ENCODE data around the gene PLXNA2.

PLXNA2 gene

DNA sequence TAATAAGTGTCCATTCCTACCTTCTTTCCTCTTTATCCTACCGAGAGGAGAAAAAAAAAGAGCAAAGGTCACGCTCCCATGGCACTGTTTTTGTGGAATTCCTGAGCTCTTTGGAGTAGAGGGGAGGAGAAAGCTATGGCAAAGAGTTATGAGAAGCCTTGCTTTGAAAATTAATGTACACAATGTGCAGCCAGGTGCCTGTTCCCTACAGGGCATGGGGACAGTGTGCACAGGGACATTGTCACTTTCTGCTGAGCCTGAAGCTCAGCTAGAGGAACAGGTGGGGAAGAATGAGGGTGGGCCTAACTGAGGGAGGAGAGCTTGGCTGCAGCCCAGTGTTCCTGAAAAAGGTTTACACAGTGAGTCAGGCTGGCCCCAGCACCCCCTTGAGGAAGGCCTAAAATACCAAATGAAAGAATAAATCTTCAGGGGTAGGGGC, 66.1 kb downstream of the PLXNA2 start:
- no peak for DNase-seq

DNA sequence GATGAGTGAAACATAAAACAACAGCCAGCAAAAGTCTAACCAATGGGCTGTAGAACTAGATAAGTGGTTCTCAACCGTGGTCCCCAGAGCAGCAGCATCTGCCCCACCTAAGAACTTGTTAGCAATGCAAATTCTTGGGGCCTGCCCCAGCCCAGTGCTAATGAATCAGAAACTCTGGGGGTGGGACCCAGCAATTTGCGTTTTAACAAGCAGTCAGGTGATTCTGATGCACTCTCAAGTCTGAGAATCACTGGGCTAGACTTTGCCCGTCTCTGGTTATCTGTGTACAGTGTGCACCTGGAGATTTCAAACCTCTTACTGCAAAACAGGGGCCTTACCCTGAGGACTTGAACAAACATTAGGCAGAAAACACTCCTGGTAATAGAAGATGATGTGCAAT, 66.5 kb downstream of the PLXNA2 start:
- DNase-seq: no peak

DNA sequence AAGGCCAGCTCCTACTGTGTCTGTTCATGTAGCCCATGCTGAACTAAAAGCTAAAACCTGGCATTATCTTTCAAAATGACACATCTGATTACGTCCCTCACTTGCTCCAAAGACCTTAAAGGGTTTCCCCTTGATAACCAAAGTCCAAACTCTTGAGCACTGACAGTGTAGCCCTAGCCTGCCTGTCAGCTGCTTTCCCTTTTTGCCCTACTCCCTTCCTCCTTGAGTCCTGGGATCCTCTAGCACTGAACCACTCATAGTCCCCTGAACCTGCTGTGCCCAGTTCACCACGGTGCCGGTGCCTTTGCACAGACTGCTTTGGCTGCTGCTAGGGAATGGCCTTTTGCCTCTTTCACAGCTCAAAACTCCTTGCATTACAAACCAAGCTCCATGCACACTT, 67.5 kb downstream of the PLXNA2 start:
- DNase-seq: no peak

DNA sequence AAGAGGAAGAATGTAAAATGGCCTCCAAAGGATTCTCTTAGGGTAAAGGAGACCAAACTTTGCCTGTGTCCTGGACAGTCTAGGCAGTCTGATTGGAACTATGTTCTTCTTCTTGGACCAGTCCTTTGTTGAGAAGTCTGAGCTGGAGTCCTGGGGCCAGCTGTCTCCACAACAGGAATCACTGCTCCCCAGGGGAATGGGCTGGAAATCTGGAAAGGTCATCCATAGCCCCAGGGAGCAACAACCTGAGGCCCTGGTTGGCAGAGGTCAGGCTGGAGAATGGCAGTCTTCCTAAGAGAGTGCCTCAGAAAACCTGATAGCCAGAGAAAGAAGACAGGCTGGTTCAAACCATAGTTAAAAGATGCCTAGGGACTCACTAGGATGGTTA, 68.7 kb downstream of the PLXNA2 start:
- DNase-seq: no peak

DNA sequence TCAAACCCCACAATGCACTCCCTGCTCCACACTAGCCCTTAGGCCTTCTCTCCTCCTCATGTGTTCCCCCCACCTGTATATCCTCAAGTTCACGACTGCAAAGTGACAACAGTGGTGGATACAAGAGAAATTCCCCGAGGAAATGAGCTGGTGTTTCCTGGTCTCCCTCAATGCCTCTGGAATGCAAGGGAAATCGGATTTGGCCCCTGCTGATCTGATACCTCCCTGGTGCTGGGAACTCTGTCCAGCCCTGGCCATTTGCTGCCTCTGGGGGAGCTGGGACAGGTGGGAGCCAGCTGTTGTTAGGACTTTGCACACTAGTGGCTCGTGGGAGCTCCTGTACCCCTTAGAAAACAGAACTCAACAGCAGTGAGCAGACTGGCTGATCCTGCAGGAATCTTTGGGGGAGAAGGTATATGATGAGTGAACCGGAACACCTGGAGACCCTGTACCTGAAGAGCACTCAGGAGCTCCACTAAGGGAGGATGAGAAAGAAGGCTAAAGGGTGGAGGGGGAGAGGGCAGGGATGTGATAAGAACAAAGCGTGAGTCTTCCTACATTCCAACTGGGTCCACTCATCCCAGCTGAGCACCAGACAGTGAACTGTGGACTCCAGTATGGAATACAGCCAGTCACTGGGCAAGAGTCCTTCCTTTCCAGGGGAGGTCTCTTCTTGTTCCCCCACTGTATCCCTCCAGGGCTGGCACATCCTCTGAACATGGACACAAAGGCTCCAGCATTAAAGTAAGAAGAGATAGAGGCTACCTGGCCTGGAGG, 69.3 kb downstream of the PLXNA2 start:
- no peak for DNase-seq

DNA sequence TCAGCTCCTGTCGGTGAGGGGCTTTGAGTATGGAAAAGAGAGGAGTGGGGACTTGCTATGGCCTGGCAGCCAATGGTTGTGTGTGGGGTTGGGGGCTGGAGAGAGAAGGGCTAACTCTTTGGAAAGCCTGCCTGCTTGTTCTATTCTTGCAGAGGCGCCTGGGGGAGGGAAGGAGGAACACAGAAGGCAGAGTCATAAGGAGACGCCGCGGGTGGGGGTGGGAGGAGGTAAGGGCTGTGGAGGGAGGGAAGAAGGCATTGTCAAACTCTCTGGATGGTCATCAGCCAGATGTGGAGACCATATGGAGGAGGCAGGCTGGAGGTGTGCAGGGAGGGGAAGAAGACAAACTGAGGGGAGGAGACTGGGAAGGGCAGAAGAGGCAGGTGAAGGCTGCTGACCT, 70.0 kb downstream of the PLXNA2 start:
- DNase-seq: no peak

DNA sequence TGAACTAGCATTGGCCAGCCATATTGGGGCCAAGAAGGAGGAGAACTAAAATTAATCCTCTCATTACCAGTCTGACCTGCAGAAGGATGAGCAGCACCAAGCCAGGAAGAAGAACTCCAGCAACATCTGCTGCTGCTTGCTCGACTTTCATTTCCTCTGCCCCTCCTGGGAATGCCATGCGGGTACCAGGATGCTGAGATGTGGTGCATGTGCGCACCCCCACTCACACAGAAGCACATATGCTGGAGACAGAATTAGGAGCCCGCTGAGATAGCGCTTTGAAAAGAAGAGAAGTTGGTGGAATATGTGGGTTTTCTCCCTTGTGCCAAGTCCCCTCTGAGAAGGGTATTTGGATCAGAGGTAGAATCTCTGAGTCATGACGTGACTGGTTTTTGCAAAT, 70.4 kb downstream of the PLXNA2 start:
- DNase-seq: no peak

DNA sequence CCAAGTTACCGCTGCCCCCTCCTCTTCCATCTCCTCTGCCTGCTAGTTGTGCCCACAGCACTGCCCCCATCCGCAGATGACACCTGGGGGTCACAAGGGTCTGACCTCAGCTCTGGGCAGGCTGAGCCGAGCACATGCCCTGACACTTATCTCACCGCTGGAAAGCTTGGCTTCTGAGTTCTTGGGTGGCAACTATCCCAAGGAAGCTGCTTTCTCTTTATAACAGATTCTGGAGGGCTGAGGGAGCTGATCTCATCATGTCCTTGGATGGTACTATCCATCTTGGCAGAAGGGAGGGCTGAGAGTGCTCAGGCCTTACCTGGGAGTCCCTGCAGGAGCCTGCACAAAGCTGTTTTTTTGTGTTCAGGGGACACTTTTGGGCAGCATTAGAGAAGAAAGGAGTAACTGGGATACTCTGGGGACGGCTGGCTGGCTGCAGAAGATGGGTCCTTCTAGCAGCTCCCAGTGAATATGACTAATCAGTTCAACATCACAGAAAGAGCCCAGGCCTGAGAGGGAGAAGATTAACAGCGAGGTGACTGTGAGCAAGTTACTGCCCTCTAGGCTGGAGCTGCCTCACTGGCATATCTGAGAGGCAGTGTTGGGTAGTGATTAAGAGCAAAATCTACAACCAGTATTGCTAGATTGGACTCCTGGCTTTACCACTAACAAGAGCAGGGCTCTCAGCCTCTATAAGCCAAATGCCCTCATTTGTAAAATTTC, 71.6 kb downstream of the PLXNA2 start:
- no peak for DNase-seq

DNA sequence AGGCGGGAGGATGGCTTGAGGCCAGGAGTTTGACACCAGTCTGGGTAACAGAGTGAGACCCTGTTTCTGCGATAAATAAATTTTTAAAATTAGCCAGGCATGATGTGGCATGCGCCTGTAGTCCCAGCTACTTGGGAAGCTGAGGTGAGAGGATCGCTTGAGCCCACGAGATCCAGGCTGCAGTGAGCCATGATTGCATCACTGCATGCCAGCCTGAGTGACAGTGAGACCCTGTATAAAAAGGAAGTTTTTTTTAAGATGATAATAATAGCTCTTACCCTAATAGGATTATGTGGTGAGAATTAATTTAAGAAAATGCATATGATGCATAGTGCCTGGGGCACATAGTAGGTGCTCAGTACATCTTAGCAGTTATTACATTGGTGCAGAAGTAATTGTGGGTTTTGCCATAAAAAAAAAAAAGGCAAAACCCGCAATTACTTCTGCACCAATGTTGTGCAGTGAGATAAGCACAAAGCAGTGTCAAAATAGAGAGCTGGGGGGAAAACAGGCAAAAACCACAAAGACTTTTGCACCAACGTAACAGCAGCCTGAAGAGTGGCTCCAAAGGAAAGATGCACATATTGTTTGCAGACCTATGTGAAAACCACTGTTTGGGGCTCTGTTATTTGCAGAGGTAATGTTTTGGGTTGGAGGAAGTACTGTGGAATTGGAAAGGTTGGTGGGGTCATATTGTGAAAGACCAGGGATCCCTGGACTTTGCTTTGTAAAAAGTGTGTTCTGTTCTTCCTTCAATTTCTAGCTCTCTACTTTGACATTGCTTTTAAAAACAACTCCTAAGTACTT, 72.4 kb downstream of the PLXNA2 start:
- no peak for DNase-seq

DNA sequence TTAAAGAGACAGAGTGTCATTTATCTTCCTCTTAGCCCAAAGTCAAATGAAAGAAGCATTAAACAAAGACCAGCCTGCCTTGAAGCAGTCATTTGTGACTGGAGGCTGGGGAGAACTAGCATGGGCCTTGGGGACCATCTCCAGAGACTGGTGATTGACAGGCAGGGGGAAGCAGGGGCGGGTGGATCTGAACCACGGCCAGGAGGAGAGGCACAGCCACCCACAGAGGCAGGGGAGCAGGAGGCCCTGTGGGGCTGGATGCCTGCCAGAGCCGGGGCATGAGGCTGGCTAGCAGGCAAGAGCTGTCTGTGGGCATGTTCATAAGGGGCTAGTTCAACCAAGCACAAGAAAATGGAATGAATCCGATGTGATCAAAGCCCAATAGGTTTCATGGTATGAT, 73.9 kb downstream of the PLXNA2 start:
- DNase-seq: no peak

DNA sequence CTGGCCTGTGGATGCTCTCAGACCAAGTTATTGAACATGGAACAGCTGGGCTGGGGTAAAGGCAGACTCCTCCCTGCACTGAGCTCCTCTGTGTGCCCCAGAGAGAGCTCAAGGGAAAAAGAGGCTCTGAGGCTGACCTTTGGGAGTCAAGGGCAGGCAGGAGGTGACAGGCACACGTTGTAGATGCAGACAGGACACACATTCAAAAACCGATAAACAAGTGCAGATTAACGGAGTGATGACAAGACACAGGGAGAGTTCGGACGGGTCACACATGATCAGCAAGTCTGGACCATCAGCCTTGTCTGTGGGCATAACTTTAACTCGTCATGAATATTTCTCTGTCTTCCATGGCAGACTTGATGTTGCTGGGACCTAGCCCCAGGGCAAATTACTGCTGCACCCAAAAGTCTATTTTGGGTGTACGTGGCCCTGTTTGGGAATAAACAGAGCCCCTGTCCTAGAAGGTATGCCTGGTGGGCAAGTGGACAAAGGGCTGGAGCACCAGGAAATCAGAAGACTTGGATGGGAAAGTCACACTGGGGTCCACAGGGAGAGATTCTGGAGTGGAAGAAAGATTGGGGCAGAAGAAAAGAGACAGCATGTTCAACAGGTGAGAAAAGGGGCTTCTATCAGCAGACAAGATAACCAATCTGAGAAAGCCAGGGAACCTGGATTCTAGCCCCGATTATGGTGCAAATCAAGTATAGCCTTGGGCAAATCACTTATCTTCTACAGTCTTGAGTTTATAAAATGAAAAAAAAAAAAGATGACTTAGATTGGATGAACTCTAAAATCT, 74.9 kb downstream of the PLXNA2 start:
- DNase-seq: no peak

DNA sequence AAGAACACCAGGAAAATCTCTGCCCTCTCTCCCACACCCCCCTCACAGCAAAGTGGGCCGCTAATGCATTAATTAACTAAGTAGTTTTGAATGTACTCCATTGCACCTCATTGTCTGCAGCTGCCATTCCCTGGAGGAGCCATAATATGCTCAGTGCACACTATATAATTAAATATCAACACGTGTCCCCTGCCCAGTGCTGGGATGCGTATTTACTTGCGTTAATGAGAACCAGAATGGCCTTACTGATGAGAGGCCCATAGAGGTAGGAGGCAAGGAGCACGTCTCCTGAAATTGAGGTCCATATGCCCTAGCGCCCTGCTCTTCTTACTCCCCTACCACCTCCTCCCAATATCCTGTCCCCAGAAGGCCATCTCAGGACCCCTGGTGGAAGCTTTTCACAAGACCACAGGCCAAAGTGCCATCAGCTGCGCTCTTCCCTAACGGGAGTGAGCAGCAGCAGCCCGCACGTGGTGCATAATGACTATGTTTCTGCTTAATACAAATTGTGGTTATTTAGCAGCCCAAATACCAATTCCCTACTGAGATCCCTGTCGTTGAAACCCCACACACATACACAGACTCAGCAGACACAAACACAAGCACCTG, 76.8 kb downstream of the PLXNA2 start:
- no peak for DNase-seq

DNA sequence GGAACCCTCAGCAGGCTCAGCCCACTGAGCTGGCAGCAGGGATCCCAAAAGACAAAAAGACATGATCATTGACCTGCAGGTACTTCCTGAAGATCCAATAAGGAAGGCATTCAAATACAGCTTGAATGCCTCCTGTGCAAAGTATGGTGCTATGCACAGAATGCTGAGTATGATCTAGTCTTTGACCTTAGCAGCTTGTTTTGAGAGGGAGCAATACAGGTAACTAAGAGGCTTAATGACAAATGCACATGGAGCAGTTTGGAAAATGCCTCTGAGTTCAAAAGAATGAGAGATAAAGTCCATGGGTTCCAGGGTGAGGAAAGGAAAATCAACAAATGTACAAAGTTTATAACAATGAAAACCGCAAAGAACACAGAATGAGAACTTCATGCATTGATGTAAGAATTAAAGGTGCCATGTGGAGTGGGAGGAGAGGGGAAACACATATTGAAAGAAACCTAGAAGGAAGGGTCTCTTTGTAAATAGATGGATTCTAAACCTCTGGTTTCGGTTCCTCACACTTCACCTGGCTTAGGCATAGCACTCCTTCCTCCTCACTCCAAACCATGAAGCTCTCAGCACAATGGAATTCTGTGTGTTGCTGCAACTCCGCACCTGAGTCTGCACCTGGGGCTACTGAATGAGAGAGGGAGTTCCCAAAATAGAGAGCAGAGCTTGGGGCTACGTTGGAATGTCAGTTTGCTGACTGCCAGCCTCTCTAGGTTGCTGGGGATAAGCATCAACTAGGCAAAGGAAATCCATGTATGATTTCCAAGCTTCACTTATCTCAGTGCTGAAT, 77.6 kb downstream of the PLXNA2 start:
- no peak for DNase-seq

DNA sequence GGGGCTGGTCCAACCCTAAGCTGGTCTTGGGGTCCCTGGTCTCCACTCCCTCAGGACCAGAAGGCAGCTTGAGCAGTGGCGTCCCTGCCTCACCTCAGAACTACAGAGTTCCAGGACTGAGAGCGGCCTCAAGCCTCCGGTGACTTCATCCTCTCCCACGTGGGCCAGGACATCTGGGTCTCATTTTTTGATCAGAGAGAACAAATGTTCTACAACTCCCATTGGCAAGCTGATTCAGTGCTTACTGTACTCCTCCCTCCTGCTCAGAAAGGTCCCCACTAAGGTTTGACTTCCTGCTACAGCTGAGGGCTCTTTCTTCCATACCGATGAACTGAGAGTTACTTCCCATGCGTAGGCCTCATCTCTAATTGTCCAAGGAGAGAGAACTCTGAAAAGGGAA, 78.5 kb downstream of the PLXNA2 start:
- DNase-seq: no peak

DNA sequence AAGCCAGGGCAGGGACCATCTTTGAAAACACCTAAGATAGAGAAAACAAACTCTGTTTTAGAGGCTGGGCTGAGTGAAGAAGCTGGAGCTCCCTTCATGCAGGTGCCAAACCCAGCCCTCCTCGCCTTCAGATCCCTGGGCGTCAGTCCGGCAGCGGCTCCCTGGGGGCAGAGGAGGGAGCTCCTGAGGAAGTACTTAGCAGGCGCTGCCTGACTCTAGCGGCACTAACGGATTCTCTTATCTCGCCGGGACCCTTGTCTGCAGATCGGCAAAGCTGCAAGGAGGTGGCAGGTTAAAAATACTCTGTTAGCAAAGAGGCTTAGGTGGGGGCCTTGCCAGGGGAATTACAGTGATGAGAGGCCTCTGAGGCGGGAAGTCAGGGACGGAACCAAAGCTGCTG, 79.6 kb downstream of the PLXNA2 start:
- no peak for DNase-seq

DNA sequence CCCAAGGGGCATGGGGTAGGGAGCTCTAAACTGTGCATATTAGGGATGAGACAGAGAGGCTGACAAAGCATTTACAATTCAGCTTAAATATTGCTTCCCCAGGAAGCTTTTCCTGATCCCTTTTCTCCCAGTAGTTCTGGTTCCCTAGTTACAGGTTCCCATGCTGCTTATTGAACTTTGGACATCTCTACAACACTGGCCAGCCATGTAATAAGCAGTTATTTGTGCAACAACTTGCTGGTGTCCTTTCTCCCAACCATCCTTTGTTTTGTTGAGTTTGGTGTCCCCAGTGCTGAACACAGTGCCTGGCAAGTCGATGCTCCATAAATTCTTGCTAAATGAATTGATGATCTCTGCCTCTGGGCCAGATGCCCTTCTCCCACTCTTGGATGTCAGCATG, 80.6 kb downstream of the PLXNA2 start:
- DNase-seq: no peak

DNA sequence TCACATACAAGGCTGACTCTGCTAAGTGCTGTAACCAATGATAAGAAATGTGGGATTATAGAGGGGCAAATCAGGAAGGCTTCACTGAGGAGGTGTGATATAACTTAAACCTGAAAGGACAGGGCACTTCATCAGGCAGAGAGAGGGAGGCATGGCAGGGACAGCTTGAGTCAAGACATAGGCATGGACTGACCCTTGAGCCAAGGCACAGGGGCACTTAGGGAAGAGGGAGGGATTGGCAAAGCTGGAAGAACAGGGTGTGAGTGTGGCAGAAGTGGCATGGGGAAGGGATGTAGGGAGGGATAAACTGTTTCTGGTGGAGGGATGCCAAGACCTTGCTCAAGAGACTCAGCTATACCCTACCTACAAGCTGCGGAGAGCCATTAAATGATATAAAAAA, 81.3 kb downstream of the PLXNA2 start:
- no peak for DNase-seq

DNA sequence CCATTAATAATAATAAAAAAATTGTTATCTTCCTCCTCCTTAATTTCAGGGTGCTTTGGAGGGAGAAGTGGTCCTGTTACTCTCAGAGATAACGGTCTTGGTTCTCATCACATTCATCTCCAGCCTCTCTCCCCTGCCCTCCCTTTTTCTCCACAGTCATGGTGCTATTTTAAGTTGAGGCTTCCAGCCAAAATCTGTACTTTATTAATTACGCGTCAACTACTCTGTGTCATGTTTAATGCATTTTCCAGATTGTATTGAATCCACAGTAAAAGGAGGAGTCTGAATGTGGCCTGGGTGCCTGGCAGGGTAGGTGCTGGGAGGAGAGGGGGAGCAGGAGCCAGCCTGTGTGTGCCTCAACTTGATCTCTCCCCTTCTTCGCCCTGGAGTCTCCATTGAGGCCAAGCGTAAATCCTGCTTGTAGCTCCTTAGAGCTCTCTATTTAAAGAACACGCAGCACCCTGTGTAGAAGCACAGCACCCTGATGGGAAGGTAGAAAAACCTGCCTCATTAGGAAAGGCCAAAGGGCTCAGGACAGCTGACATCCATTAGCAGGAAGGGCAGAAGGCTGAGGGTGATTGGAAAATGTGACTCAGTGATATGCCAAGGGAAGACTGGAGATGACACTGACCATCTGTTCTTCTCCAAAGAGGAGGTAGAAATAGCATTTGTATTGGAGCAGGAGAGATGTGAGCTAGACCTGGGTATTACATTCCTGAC, 82.4 kb downstream of the PLXNA2 start:
- no peak for DNase-seq

DNA sequence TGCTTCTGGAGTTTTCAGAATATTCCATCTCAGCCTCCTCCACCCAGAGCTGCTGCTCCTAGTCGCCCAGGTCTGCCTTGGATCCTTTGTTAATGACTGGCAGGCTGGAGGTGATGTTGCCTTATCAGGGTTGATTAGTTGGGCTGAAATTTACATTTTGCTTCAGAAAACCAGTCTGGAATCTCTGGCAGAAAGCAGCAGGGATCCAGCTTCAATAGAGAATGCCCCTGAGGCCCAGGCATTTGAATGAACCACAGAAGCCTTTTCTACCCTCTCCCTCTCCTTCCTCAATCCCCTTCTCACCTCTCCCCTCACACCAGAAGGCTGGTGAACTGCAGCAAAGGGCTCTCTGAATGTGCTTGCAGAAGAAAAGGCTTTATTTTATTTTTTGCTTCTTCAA, 83.2 kb downstream of the PLXNA2 start:
- DNase-seq: no peak

DNA sequence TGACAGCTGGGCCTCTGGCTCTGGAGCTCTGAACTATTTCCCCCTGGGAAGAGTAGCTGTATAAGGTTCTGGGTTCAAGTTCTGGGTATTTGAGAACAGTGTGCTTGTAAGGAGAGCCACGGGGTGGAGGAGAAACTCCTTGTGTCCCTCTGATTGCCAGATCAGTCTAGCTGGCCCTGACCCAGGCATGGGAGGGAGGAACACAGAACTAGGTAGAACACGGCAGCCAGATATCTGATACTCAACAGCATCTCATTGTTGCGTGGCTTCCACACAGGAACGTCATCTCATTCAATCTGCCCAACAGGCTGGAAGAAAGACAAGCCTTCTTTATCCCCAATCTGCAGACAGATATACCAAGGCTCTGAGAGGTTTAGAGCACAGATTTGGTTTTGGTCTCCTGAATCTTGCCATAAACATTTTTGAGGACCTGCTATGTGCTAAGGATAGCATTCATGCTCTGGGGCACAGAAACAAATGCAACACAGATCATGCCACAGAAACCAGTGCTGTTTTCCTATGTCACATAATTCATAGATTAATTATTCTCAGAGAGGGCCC, 83.8 kb downstream of the PLXNA2 start:
- DNase-seq: no peak
